Kidney (tissue), 14 donors: ENCODE results near the gene SDHC. TPM values are rescaled to one million over a fixed set of nuclear protein-coding genes. Genes with fewer than 3 reads are reported as not detected.
"Not testable (repeated sequence)": the region's sequence is repeated elsewhere in the genome, so short reads cannot be mapped to it uniquely, and the experiment has no call there.

Experiments used
- DNase-seq, 5 donors: peaks; one replicate each; pipeline ENCODE4 v3.0.0-alpha.2; 2013 to 2020
- FAIRE-seq: peaks from 2 replicates; lab custom pipeline; 2012; peaks lifted over from hg19 to GRCh38; lab: Jason Lieb, UNC
- H3K27ac ChIP-seq, 2 donors: one replicate each; pipeline ENCODE4 v1.7.0; 2013; ENCODE audit warnings: low read depth in 2 of 2, low read length in 2 of 2, inconsistent platforms in 1 of 2
- H3K27me3 ChIP-seq: one replicate; pipeline ENCODE4 v1.7.1; 2013; ENCODE audit warnings: low read length, inconsistent platforms; ENCODE audit not compliant: control insufficient read depth, insufficient read depth
- H3K36me3 ChIP-seq, 3 donors: one replicate each; pipeline versions ENCODE4 v1.7.0 to v1.7.1; 2013; ENCODE audit warnings: low read length in 3 of 3, control low read depth in 1 of 3, inconsistent platforms in 1 of 3; ENCODE audit not compliant: insufficient read depth in 3 of 3, control insufficient read depth in 2 of 3
- H3K4me1 ChIP-seq, 3 donors: one replicate each; pipeline versions ENCODE4 v1.7.0 to v1.7.1; 2013; ENCODE audit warnings: low read length in 3 of 3, inconsistent platforms in 1 of 3, low read depth in 1 of 3; ENCODE audit not compliant: control insufficient read depth in 2 of 3, insufficient read depth in 2 of 3
- H3K4me3 ChIP-seq, 3 donors: one replicate each; pipeline versions ENCODE4 v1.7.0 to v1.8.1; 2013; ENCODE audit warnings: low read length in 3 of 3, control low read depth in 1 of 3, inconsistent platforms in 1 of 3
- H3K9ac ChIP-seq, 3 donors: one replicate each; pipeline versions ENCODE4 v1.7.0 to v1.7.1; 2013; ENCODE audit warnings: low read length in 3 of 3, control low read depth in 1 of 3, inconsistent platforms in 1 of 3
- H3K9me3 ChIP-seq, 3 donors: one replicate each; pipeline versions ENCODE4 v1.7.0 to v1.7.1; 2013; ENCODE audit warnings: low read length in 3 of 3, control low read depth in 1 of 3, inconsistent platforms in 1 of 3; ENCODE audit not compliant: control insufficient read depth in 2 of 3, insufficient read depth in 1 of 3
- CTCF ChIP-seq: IDR thresholded peaks from 3 replicates; pipeline ENCODE4 v1.5.1; 2012; ENCODE audit warnings: mild to moderate bottlenecking, moderate library complexity, borderline replicate concordance; ENCODE audit not compliant: insufficient read depth; ENCODE audit errors: extremely low read depth
- intact Hi-C: fragments of 100-400 bp; cut with DNase I; formaldehyde crosslinking; loops from one replicate; pipeline ENCODE4 v1.11.1; 2022
- polyA plus RNA-seq: library from polyadenylated mRNA; stranded (reverse); fragments of 350-450 nt; fragmentation: Illumina TruSeq; extraction: RNeasy Lipid Tissue Mini Kit (QIAGEN cat#74804); gene quantifications from one replicate; pipeline ENCODE4 v1.2.3, GENCODE V29; 2014; ENCODE audit warnings: low read depth, low replicate concordance; ENCODE audit not compliant: insufficient read depth
- total RNA-seq: library from RNA; stranded (reverse); fragmentation: NEBNext Ultra II Directional; extraction: Animal tissue kit (Norgen Biotek cat#: 25700); gene quantifications from one replicate; pipeline ENCODE4 v1.2.1, GENCODE V29; 2021
- donor health status: control.
- donor health status: control.
- donor health status: control.
- donor health status: control.
- donor health status: control.
- donor health status: DM: yes; HTN: yes; CAD: no.
- donor health status: Normal renal cell carcinoma (clear cell type).

Gene SDHC
- total and polyA plus RNA-seq, 2 donors from 2014 or later, result 209 to 390 TPM

- H3K4me1 ChIP-seq, result no peaks in the 10 kb centered on the region
- H3K4me3 ChIP-seq, result peak overlapping the region; percentile 81 to 86 (median 85)
- peak overlapping the region; percentile 78 to 95 (median 83) for H3K9ac ChIP-seq
- peak overlapping the region; percentile 62 to 83 for H3K27ac ChIP-seq
- no peaks in the 10 kb centered on the region for H3K36me3 ChIP-seq
- DNase-seq (no peak), FAIRE-seq (no peak)
- no peaks in the 10 kb centered on the region for H3K9me3 ChIP-seq
- TF ChIP-seq CTCF, result no peak
- intact Hi-C loops, result no loop called here
- H3K27me3 ChIP-seq, result no peaks in the 10 kb centered on the region
Measured at GRCh38 chr1:161390559-161390858, 76.3 kb downstream of the SDHC start.

GRCh38 chr1:161391136-161391535 is 77.0 kb downstream of the SDHC start:
- H3K4me1 ChIP-seq, H3K27ac ChIP-seq, H3K9ac ChIP-seq, H3K36me3 ChIP-seq, H3K27me3 ChIP-seq, intact Hi-C loops, H3K9me3 ChIP-seq, H3K4me3 ChIP-seq, FAIRE-seq, DNase-seq: not testable (repeated sequence)

- H3K27ac ChIP-seq, result no peak overlapping the region
- H3K4me1 ChIP-seq, result no peaks in the 10 kb centered on the region
- no peak for DNase-seq
- intact Hi-C loops, result no loop called here
- H3K9me3 ChIP-seq, result no peaks in the 10 kb centered on the region
- H3K36me3 ChIP-seq, result no peaks in the 10 kb centered on the region
- no peak overlapping the region for H3K9ac ChIP-seq
- no peak for TF ChIP-seq CTCF
- no peaks in the 10 kb centered on the region for H3K27me3 ChIP-seq
- H3K4me3 ChIP-seq, result no peak overlapping the region
- FAIRE-seq, result no peak
Measured at GRCh38 chr1:161391611-161392010, 77.4 kb downstream of the SDHC start.

- no peak for FAIRE-seq
- Histone ChIP-seq H3K9ac (no peak overlapping the region), H3K36me3 (no peaks in the 10 kb centered on the region), H3K27me3 (no peaks in the 10 kb centered on the region), H3K9me3 (no peaks in the 10 kb centered on the region), H3K27ac (no peak overlapping the region), H3K4me3 (no peak overlapping the region), H3K4me1 (no peaks in the 10 kb centered on the region)
- no peak for DNase-seq
- intact Hi-C loops, result no loop called here
- TF ChIP-seq CTCF, result no peak
Measured at GRCh38 chr1:161393151-161393550, 79.0 kb downstream of the SDHC start.

- H3K9me3 ChIP-seq, H3K4me3 ChIP-seq, H3K36me3 ChIP-seq, DNase-seq, H3K4me1 ChIP-seq, H3K9ac ChIP-seq, H3K27ac ChIP-seq, H3K27me3 ChIP-seq, FAIRE-seq, intact Hi-C loops: not testable (repeated sequence)
Measured at GRCh38 chr1:161397038-161397437, 82.9 kb downstream of the SDHC start.
